ENCODE data around the gene PAN3. TPM values are rescaled to one million over a fixed set of nuclear protein-coding genes. Genes with fewer than 3 reads are reported as not detected.
A peak's percentile ranks its signal among the peaks of the same experiment; 100 is the strongest.
"Not testable (repeated sequence)": the region's sequence is repeated elsewhere in the genome, so short reads cannot be mapped to it uniquely, and the experiment has no call there.

The PAN3 gene
- total RNA-seq, 1 donor from 2014 or later, result 33.9 TPM

DNA sequence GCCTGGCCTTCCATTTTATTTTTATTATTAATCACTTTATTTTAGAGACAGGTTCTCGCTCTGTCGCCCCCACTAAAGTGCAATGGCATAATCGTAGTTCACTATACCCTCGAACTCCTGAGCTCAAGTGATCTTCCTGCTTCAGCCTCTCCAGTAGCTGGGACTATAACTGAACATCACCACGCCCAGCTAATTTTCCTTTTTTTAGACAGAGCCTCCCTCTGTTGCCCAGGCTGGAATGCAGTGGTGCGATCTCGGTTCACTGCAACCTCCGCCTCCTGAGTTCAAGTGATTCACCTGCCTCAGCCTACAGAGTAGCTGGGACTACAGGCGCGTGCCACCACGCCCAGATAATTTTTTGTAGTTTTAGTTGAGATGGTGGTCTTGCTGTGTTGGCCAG lies 6.7 kb upstream of the PAN3 start:
- Histone ChIP-seq H3K27me3 (ENCODE audit: control insufficient read depth in 3 of 3, insufficient read depth in 3 of 3, low read length in 3 of 3) (no peaks in the 10 kb centered on the region), H3K4me3 (ENCODE audit: low read length in 3 of 3) (no peak overlapping the region), H3K9me3 (ENCODE audit: control insufficient read depth in 3 of 3, low read length in 3 of 3) (no peaks in the 10 kb centered on the region)

GRCh38 chr13:28136916-28137315 lies 1.4 kb upstream of the PAN3 start:
- peak overlapping the region; percentile 83 to 94 (median 89) for H3K4me3 ChIP-seq (ENCODE audit: low read length in 3 of 3)
- no peak overlapping the region for H3K27ac ChIP-seq (ENCODE audit: low read depth, low read length)
- peak overlapping the region; percentile 89 to 93 (median 92) for H3K9ac ChIP-seq (ENCODE audit: low read depth in 1 of 3, low read length in 3 of 3)
- no peaks in the 10 kb centered on the region for H3K27me3 ChIP-seq (ENCODE audit: control insufficient read depth in 3 of 3, insufficient read depth in 3 of 3, low read length in 3 of 3)
- H3K9me3 ChIP-seq (ENCODE audit: control insufficient read depth in 3 of 3, low read length in 3 of 3), result no peaks in the 10 kb centered on the region
- peaks cover 5 to 21% (median 10%) of the 10 kb centered on the region in 3 donors for H3K4me1 ChIP-seq (ENCODE audit: control insufficient read depth in 3 of 3, insufficient read depth in 3 of 3, low read length in 3 of 3)
- no peaks in the 10 kb centered on the region for H3K36me3 ChIP-seq (ENCODE audit: control insufficient read depth in 3 of 3, insufficient read depth in 3 of 3, low read length in 3 of 3)

More for the DNA sequence above, 6.7 kb upstream of the PAN3 start:
- H3K9ac ChIP-seq (ENCODE audit: low read depth in 1 of 3, low read length in 3 of 3), result no peak overlapping the region
- peaks cover 0 to under 1% (median 0%) of the 10 kb centered on the region in 3 donors for H3K4me1 ChIP-seq (ENCODE audit: control insufficient read depth in 3 of 3, insufficient read depth in 3 of 3, low read length in 3 of 3)
- no peak overlapping the region for H3K27ac ChIP-seq (ENCODE audit: low read depth, low read length)
- no peaks in the 10 kb centered on the region for H3K36me3 ChIP-seq (ENCODE audit: control insufficient read depth in 3 of 3, insufficient read depth in 3 of 3, low read length in 3 of 3)

DNA sequence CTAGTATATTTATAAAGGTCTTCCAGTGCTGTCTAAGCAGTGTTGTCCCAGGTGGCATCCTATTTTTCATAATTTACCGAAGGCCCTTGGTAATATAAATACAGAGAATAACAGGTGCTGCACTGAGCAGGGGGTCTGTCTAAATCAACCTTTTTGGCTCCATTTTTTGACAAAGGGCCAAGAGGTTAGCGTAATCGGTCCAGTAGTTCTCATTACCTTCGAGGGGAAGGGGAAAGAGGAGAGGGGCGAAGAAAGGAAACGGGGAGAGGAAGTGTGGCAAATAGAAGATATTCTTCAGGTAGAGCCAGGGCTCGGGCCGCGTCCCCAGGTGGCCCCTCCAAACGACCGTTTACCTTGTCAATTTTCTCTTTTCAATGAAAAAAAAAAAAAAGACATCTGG lies 749 bp upstream of the PAN3 start:
- Histone ChIP-seq H3K27me3 (ENCODE audit: control insufficient read depth in 3 of 3, insufficient read depth in 3 of 3, low read length in 3 of 3) (no peaks in the 10 kb centered on the region), H3K4me3 (ENCODE audit: low read length in 3 of 3) (peak overlapping the region; percentile 83 to 94 (median 89)), H3K27ac (ENCODE audit: low read depth, low read length) (peak overlapping the region; percentile 96), H3K36me3 (ENCODE audit: control insufficient read depth in 3 of 3, insufficient read depth in 3 of 3, low read length in 3 of 3) (no peaks in the 10 kb centered on the region), H3K9ac (ENCODE audit: low read depth in 1 of 3, low read length in 3 of 3) (peak overlapping the region; percentile 89 to 93 (median 92)), H3K9me3 (ENCODE audit: control insufficient read depth in 3 of 3, low read length in 3 of 3) (no peaks in the 10 kb centered on the region), H3K4me1 (ENCODE audit: control insufficient read depth in 3 of 3, insufficient read depth in 3 of 3, low read length in 3 of 3) (peaks cover 5 to 21% (median 14%) of the 10 kb centered on the region in 3 donors)

DNA sequence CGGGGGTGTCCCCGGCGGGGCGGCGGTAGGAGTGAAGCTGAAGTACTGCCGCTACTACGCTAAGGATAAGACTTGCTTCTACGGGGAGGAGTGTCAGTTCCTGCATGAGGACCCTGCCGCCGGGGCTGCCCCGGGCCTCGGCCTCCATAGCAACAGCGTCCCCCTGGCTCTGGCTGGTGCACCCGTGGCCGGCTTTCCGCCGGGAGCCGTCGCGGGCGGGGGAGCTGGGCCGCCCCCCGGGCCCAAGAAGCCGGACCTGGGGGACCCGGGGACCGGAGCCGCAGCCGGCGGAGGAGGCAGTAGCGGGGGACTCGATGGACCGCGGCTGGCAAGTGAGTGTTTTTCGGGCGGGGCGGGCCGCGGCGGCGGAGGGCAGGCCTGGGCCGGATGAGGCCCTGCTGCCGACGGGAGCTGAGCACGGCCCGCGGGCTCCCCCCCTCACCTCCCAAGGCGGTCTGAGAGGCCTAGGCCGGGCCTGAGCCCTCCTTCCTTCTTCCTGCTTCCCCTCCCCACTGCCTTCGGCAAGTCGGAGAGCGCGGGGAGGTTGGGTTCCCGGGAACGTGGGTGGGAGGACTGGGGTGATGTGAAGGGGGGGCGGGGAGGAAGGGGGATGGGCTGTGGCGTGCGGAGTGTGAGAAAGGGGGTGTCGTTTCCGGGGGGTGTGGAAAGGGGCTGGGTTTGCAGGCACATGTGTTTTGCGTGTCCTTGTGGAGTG lies 568 bp downstream of the PAN3 start:
- no peaks in the 10 kb centered on the region for H3K27me3 ChIP-seq (ENCODE audit: control insufficient read depth in 3 of 3, insufficient read depth in 3 of 3, low read length in 3 of 3)

DNA sequence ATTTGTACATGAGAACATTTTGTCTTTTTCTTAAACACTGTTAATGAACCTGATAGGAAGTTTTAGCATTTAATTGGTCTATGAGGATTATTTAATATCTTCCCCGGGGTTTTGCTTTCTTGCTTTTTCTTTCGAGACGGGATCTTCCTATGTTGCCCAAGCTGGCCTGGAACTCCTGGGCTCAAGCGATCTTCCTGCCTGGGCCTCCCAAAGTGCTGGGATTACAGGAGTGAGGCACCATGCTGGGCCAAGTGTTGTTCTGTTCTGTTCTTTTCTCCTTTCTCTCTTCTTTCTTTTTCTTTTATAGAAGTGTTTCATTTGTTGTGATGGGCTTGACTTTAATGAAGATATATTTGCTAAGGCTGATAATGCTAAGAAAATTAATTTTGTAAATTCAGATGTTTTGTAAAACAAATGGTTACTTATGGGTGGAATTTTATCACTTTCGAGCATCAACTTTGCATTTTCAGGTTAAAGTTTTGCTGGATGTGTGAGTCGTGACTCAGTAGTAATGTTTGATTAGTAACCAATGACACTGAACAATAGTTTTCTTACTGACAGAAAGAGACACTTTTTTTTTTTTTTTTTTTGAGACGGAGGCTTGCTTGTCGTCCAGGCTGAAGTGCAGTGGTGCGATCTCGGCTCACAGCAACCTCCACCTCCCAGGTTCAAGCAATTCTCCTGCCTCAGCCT lies 2.2 kb downstream of the PAN3 start:
- Histone ChIP-seq H3K4me3 (ENCODE audit: low read length in 3 of 3) (peak overlapping the region in 1 of 3 donors; percentile 89), H3K9ac (ENCODE audit: low read depth in 1 of 3, low read length in 3 of 3) (no peak overlapping the region), H3K4me1 (ENCODE audit: control insufficient read depth in 3 of 3, insufficient read depth in 3 of 3, low read length in 3 of 3) (peaks cover 5 to 21% (median 14%) of the 10 kb centered on the region in 3 donors), H3K27ac (ENCODE audit: low read depth, low read length) (no peak overlapping the region), H3K9me3 (ENCODE audit: control insufficient read depth in 3 of 3, low read length in 3 of 3) (no peaks in the 10 kb centered on the region), H3K36me3 (ENCODE audit: control insufficient read depth in 3 of 3, insufficient read depth in 3 of 3, low read length in 3 of 3) (no peaks in the 10 kb centered on the region), H3K27me3 (ENCODE audit: control insufficient read depth in 3 of 3, insufficient read depth in 3 of 3, low read length in 3 of 3) (no peaks in the 10 kb centered on the region)

More for the DNA sequence above, 568 bp downstream of the PAN3 start:
- Histone ChIP-seq H3K9me3 (ENCODE audit: control insufficient read depth in 3 of 3, low read length in 3 of 3) (no peaks in the 10 kb centered on the region), H3K4me3 (ENCODE audit: low read length in 3 of 3) (peak overlapping the region; percentile 80 to 89 (median 83)), H3K9ac (ENCODE audit: low read depth in 1 of 3, low read length in 3 of 3) (peak overlapping the region; percentile 89), H3K27ac (ENCODE audit: low read depth, low read length) (peak overlapping the region; percentile 96), H3K36me3 (ENCODE audit: control insufficient read depth in 3 of 3, insufficient read depth in 3 of 3, low read length in 3 of 3) (no peaks in the 10 kb centered on the region), H3K4me1 (ENCODE audit: control insufficient read depth in 3 of 3, insufficient read depth in 3 of 3, low read length in 3 of 3) (peaks cover 5 to 21% (median 14%) of the 10 kb centered on the region in 3 donors)

- not testable (repeated sequence) for H3K27ac ChIP-seq (ENCODE audit: low read depth, low read length); H3K9ac ChIP-seq (ENCODE audit: low read depth in 1 of 3, low read length in 3 of 3); H3K36me3 ChIP-seq (ENCODE audit: control insufficient read depth in 3 of 3, insufficient read depth in 3 of 3, low read length in 3 of 3); H3K9me3 ChIP-seq (ENCODE audit: control insufficient read depth in 3 of 3, low read length in 3 of 3); H3K27me3 ChIP-seq (ENCODE audit: control insufficient read depth in 3 of 3, insufficient read depth in 3 of 3, low read length in 3 of 3); H3K4me3 ChIP-seq (ENCODE audit: low read length in 3 of 3)
- H3K4me1 ChIP-seq (ENCODE audit: control insufficient read depth in 3 of 3, insufficient read depth in 3 of 3, low read length in 3 of 3), result peaks cover 5 to 21% (median 14%) of the 10 kb centered on the region in 3 donors
Measured at GRCh38 chr13:28141542-28141941, 3.2 kb downstream of the PAN3 start.

- Histone ChIP-seq H3K4me1 (ENCODE audit: control insufficient read depth in 3 of 3, insufficient read depth in 3 of 3, low read length in 3 of 3) (peaks cover 0 to 10% (median 6%) of the 10 kb centered on the region in 3 donors), H3K27me3 (ENCODE audit: control insufficient read depth in 3 of 3, insufficient read depth in 3 of 3, low read length in 3 of 3) (no peaks in the 10 kb centered on the region), H3K36me3 (ENCODE audit: control insufficient read depth in 3 of 3, insufficient read depth in 3 of 3, low read length in 3 of 3) (no peaks in the 10 kb centered on the region), H3K9ac (ENCODE audit: low read depth in 1 of 3, low read length in 3 of 3) (no peak overlapping the region), H3K27ac (ENCODE audit: low read depth, low read length) (no peak overlapping the region), H3K9me3 (ENCODE audit: control insufficient read depth in 3 of 3, low read length in 3 of 3) (no peaks in the 10 kb centered on the region), H3K4me3 (ENCODE audit: low read length in 3 of 3) (no peak overlapping the region)
Measured at GRCh38 chr13:28145049-28145448, 6.7 kb downstream of the PAN3 start.

DNA sequence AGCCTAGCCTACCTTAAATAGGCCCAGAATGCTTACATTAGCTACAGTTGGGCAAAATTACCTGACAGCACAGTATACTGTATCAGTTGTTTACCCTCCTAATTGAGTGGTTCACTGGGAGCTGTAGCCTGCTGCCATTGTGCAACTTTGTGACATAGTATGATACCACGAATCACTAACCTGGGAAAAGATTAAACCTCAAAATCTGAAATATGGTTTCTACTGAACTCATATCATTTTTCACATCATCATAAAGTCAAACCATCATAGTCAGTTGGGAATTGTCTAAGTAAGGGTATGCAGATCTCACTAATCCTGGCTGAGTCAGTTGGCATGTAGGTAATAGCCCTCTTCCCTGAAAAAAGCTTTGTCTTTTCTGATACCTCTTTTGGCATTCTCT lies 9.2 kb downstream of the PAN3 start:
- H3K9ac ChIP-seq (ENCODE audit: low read depth in 1 of 3, low read length in 3 of 3), result no peak overlapping the region
- H3K4me1 ChIP-seq (ENCODE audit: control insufficient read depth in 3 of 3, insufficient read depth in 3 of 3, low read length in 3 of 3), result peaks cover 0 to 3% (median 0%) of the 10 kb centered on the region in 3 donors
- no peak overlapping the region for H3K27ac ChIP-seq (ENCODE audit: low read depth, low read length)

DNA sequence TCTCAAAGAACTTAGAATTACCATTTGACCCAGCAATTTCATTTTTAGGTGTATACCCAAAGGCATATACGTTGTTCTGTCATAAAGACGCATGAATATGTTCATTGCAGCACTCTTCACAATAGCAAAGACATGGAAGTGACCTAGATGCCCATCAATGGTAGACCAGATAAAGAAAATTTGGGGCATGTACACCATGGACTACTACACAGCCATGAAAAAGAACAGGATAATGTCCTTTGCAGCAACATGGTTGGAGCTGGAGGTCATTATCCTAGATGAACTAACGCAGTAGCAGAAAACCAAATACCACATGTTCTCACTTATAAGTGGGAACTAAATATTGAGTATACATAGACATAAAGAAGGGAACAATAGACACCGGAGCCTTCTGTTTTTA lies 20.7 kb downstream of the PAN3 start:
- H3K36me3 ChIP-seq (ENCODE audit: control insufficient read depth in 3 of 3, insufficient read depth in 3 of 3, low read length in 3 of 3), result no peaks in the 10 kb centered on the region
- H3K27ac ChIP-seq (ENCODE audit: low read depth, low read length), result no peak overlapping the region
- H3K27me3 ChIP-seq (ENCODE audit: control insufficient read depth in 3 of 3, insufficient read depth in 3 of 3, low read length in 3 of 3), result no peaks in the 10 kb centered on the region
- no peak overlapping the region for H3K9ac ChIP-seq (ENCODE audit: low read depth in 1 of 3, low read length in 3 of 3)
- no peaks in the 10 kb centered on the region for H3K9me3 ChIP-seq (ENCODE audit: control insufficient read depth in 3 of 3, low read length in 3 of 3)
- H3K4me1 ChIP-seq (ENCODE audit: control insufficient read depth in 3 of 3, insufficient read depth in 3 of 3, low read length in 3 of 3), result peaks cover 6 to 10% (median 7%) of the 10 kb centered on the region in 3 donors
- no peak overlapping the region for H3K4me3 ChIP-seq (ENCODE audit: low read length in 3 of 3)

More for the DNA sequence above, 9.2 kb downstream of the PAN3 start:
- Histone ChIP-seq H3K27me3 (ENCODE audit: control insufficient read depth in 3 of 3, insufficient read depth in 3 of 3, low read length in 3 of 3) (no peaks in the 10 kb centered on the region), H3K9me3 (ENCODE audit: control insufficient read depth in 3 of 3, low read length in 3 of 3) (no peaks in the 10 kb centered on the region), H3K36me3 (ENCODE audit: control insufficient read depth in 3 of 3, insufficient read depth in 3 of 3, low read length in 3 of 3) (no peaks in the 10 kb centered on the region), H3K4me3 (ENCODE audit: low read length in 3 of 3) (no peak overlapping the region)

- H3K27ac ChIP-seq (ENCODE audit: low read depth, low read length), result no peak overlapping the region
- H3K4me1 ChIP-seq (ENCODE audit: control insufficient read depth in 3 of 3, insufficient read depth in 3 of 3, low read length in 3 of 3), result peaks cover 6 to 10% (median 7%) of the 10 kb centered on the region in 3 donors
- no peaks in the 10 kb centered on the region for H3K27me3 ChIP-seq (ENCODE audit: control insufficient read depth in 3 of 3, insufficient read depth in 3 of 3, low read length in 3 of 3)
- H3K4me3 ChIP-seq (ENCODE audit: low read length in 3 of 3), result no peak overlapping the region
- H3K9me3 ChIP-seq (ENCODE audit: control insufficient read depth in 3 of 3, low read length in 3 of 3), result no peaks in the 10 kb centered on the region
- H3K9ac ChIP-seq (ENCODE audit: low read depth in 1 of 3, low read length in 3 of 3), result no peak overlapping the region
- H3K36me3 ChIP-seq (ENCODE audit: control insufficient read depth in 3 of 3, insufficient read depth in 3 of 3, low read length in 3 of 3), result no peaks in the 10 kb centered on the region
Measured at GRCh38 chr13:28161370-28161769, 23.0 kb downstream of the PAN3 start.
